ENCODE measurements around the gene SRPK3.
"Not testable (repeated sequence)": the region's sequence is repeated elsewhere in the genome, so short reads cannot be mapped to it uniquely, and the experiment has no call there.

The SRPK3 gene

DNA sequence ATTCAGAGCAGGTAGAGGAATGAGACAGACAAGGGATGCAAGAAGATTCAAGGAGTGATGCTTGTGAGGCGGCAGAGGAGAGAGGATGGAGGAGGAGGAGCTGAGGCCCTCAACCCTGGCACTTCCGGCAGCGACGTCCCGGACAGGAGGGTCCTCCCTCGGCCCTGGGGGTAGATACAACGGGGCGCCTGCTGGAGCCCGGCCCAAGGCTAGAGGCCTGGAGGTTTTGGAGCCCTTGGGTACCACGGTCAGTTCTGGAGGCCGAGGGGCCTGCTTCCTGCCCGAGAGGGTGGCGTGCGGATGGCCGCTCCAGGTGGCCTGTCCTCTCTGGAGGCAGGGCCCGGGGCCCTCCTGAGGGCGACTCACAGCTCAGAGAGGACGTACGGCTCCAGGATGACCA, 27.1 kb downstream of the SRPK3 start:
- no peak for DNase-seq (ENCODE audit: low spot score)

DNA sequence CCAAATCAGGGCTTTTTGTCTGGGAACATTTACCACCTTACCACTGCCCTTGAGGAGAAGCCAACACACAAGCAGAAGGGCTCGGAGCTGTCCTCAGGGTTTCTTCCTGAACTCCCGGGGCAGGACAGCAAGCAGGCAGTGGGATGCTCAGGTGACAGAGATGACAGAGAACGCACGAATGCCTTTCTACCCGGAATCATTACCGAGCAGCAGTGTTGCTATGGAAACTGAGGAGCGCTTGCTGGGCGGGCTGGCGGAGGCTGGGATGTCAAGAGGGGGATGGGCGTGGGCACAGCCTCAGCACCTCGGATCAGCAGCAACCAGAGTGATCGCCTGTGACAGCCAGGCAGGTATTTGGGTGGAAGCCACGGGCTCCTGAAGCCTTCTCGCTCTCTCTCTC, 31.4 kb downstream of the SRPK3 start:
- DNase-seq (ENCODE audit: low spot score): no peak

DNA sequence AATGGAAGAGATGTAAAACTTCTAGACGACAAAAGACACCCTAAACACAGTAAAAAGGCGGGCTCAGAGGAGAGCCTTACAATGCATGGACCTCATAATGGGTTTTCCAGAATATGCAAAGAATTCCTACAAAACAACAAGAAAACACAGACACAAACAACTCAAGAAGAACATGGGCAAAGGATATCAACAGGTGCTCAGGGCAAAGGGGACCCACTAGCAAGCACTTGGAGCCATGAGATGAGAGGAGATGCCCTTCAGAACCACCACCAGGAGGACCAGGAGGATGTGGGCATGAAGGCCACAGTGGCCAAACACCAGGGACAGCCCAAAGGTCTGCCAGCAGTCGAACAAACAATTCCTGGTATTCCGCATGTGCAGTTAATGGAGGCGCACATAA, 32.3 kb downstream of the SRPK3 start:
- DNase-seq (ENCODE audit: low spot score): no peak

DNA sequence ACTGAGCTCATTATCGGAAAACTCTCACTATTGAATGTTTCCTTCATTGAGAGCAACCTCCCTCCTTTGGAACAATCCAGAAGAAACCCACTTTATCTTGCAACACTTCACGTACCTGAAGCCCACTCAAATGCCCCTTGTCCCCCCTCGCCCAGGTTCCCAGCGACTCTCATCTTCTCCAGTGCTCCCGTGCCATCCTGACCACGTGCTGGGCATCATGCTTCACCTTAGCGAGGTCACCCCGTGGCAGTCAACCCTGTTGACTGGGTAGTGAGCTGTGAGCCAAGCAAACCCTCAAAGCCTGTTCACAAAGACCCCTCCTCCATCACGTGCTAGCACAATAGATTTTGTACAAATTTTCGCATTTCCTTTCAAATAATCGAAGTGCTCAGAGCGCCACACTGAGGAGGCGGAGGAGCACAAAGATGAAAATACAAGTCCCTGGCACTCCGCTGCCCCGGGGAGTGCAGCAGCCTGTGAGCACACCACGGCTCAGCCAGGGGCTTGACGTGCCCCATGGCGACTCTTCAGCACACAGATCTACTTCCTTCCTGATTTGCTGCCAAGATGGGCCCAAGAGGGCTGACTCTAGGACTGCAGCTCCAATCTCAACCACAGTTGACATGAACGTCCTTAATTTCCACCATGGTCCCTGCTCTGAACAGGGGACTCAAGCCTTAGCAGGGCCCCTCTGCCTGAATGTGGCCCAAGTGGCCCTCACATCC, 33.9 kb downstream of the SRPK3 start:
- no peak for DNase-seq (ENCODE audit: low spot score)

DNA sequence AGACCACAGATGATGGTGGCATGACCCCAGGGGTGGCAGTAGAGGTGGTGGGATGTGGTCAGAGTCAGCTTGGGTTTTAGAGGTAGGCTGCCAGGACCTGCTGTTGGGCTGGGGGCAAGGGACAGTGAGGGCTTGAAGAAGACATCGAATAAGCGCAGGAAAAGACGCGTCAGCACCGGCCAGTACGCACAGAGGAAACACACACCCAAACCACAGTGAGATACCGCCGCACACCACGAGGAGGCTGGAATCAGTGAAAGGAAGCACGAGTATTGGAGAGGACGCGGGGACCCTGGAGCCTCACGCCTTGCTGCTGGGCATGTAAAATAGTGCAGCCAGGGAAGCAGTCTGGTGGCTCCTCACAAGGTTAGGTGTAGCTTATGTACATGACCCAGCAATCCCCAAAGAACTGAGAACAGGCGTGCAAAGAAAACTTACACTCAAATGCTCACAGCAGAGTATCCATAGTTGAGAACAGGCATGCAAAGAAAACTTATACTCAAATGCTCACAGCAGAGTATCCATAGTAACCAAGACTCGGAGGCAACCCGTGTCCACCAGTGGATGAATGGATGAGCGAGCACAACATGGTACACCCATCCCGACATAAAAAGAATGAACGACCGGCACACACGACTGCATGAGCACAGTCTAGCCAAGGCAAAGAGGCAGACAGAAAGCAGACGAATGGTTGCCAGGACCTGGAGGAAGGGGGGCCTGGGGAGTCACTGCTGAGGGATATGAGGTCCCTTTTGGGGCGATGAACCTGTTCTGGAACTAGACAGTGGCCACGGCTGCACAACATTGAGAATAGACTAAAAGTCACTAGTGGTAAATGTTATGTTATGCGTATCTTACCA, 36.2 kb downstream of the SRPK3 start:
- no peak for DNase-seq (ENCODE audit: low spot score)

DNA sequence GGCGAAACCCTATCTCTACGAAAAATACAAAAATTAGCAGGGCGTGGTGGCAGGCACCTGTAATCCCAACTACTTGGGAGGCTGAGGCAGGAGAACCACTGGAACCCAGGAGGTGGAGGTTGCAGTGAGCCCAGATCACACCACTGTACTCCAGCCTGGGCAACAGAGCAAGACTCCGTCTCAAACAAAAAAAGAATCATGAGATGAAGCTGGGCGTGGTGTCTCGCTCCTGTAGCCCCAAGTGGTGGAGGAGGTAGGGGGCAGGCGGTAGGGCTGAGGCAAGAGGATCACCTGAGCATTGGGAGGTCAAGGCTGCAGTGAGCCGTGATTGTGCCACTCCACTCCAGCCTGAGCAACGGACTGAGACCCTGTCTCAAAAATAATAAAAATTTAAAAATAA, 37.2 kb downstream of the SRPK3 start:
- not testable (repeated sequence) for DNase-seq (ENCODE audit: low spot score)

DNA sequence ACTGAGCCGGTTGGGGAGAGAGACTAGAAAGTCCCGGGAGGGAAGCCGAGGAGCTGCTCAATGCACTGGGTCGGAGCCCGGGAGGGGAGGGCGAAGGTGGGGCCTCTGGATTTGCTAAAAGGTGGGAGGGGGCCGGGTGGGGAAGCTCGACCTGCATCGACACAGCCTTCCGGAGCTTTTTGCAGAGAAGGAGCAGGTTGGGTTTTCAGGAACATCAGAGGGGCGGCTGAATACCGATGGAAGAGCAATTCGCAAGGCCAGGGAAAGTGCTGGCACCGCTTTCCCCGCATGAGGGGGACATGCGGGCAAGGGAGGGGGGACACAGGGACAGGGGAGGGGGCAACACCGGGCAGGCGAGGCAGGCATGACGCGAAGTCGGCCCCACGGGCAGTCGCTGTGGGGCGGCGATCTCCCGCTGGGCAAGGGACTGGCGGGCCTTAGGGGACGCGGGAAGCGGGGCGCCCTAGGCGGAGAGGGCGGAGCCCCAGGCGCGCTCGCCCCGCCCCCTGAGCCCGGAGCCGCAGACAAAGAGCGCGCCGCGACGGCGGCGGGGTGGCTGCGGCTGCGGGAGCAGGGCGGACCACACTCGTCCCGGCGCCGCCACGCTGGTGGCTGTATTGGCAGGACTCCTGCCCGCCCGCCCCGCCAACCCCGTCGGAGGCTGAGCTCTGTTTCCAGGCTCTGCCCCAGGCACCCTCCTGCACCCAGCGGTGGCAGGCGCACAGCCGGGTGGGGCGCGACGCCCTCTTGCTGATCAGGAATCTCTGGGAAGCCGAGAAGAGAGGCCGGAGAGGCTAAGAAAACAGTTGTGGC, 37.9 kb downstream of the SRPK3 start:
- peak; percentile 56 for DNase-seq (ENCODE audit: low spot score)

DNA sequence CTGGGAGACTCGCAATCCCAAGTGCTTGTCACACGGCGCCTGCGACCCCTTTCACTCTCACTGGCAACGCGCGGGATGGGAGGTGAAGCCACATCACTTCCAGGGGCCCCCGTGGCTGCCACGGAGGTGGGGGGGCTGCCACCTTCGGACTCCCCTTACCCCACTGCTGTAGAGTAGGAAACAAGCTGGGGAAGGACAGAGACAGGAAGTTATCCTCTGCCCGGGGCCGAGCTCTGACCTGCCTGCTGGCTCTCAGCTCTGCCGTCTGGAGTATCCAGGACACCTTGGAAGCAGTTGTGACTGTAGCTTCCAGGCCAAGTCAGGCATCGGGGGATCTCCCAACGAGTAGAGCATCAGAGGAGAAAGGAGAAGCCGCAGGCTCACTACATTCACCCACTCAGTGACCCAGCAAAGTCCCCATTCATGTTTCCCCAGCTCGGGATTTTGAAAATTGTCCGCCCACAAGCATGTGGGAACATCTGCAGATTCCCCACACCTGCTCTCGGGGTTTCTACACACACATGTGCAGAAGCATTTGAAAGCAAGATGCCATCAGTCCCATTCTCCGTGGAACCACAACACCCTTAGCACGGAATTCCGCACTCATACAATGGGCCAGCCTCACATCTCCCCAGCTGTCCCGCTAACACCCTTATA, 38.7 kb downstream of the SRPK3 start:
- no peak for DNase-seq (ENCODE audit: low spot score)

DNA sequence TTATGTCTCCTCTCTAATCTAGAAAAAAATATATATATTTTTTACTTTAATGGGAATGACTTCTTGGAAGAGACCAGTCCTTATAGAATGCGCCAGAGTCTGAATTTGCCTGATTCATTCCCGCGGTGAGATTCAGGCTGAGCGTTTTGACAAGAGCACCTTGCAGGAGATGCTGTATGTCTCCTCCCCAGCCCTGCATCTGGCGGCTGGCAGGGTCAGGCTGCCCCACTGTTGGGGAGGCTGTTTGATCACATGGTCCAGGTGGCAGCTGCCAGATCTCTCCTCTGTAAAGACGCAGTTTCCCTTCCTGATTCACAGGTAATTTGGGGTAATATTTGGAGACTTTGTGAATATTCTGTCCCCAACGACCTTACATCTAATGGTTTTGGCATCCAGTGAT, 39.8 kb downstream of the SRPK3 start:
- no peak for DNase-seq (ENCODE audit: low spot score)

DNA sequence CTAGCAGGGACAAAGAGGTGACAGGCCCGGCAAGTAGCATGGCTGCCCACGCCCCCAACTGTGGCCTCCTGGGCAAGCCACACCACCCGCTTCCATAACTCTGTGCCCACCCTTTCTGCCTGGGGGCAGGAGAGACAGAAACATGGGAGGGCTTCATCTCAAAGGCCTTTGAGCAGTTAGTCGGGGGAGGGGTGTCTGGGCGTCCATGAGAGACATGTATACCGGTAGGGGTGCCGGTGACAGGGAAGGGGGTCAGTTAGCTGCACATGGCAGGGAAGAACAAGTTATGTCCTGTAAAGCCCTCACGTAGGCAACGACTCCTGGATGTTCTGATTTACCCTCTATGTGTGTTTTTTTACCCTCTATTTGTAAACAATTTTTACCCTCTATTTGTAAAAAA, 40.2 kb downstream of the SRPK3 start:
- no peak for DNase-seq (ENCODE audit: low spot score)

DNA sequence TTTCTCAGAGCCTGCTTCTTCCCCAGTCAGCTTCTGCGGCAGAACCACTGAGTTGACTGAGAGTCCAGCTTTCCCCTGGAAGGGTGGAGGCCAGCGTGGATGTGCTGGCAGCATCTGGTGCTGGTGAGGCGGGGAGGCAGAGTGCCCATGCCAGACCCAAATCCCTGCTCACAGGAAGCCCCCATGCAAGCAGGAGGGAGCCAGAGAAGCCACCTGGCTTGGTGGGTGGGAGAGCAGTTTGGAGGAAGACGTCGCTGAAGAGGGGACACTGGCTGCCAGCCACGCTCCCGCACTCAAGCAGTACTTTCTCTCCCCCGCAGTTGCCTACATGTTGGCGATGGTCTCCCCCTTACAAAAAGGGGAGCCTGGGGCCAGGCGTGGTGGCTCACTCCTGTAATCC, 43.5 kb downstream of the SRPK3 start:
- no peak for DNase-seq (ENCODE audit: low spot score)

DNA sequence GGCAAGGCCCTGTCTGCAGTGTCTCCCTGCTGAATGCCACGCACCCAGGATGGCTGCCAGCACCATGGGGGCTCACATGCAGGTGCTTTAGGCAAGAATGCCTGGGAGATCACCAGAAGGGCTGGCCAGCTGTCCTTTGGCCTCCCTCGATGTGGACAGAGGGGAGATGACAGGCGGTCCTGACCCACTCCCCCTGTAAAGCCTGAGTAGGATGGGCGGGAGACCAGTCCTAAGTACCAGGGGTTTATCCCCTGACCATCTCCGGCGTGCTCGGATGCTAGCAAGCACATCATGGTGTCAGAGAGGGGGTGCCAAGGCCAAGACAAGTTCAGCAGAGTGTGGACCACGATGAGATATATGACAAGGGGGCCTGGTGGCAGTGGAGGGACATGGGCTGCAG, 44.2 kb downstream of the SRPK3 start:
- DNase-seq (ENCODE audit: low spot score): no peak

DNA sequence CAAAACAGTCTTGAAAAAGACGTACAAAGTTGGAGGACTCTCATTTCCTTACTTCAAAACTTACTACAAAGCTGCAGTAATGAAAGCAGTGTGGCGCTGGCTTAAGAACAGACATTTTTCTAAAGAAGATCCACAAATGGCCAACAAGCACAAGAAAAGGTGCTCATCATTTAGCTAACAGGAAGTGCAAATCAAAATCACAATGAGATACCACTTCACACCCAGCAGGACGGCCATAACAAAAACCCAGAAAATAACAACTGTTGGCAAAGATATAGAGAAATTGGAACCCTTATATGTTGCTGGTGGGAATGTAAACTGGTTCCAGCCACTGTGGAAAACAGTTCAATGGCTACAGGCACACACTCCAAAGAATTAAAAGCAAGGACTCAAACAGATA, 46.2 kb downstream of the SRPK3 start:
- DNase-seq (ENCODE audit: low spot score): no peak

DNA sequence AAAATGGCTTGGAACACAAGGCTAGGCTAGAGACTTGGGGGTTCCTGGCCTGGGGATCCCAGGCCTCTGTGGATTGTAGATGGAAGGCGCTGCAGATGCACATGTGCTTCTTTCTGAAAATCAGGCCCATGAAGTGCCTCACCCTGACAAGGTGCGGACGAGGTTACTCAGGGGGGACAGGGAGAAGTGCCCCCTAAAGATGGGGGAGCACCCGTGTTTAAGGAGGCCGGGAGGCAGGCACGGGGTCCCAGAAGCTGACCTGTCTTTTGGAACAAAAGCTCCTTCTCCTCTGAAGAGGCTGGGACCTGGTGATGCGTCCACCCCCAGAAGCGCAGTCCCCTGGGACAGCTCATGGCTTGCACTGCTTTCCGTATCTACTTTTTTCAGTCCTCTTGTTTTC, 47.1 kb downstream of the SRPK3 start:
- no peak for DNase-seq (ENCODE audit: low spot score)

DNA sequence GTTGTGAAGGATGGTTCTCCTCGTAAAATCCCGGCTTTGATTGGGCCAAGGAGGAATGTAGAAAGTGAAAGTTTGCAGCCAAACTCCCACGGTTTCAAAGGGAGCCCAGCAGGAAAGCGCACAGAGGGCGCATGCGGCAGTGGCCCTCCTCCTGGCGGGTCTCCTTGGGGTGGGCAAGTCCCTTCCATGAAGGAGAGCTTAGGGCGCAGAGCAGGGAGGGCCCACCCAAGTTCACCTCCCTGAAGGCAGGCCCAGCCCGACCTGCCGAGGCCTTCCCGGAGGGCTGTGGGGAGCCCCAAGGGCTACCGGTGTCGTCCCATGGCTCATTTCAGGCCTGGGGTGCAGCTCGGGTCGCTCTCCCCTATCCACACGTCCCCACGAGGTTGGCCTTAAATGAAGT, 47.5 kb downstream of the SRPK3 start:
- DNase-seq (ENCODE audit: low spot score): no peak

DNA sequence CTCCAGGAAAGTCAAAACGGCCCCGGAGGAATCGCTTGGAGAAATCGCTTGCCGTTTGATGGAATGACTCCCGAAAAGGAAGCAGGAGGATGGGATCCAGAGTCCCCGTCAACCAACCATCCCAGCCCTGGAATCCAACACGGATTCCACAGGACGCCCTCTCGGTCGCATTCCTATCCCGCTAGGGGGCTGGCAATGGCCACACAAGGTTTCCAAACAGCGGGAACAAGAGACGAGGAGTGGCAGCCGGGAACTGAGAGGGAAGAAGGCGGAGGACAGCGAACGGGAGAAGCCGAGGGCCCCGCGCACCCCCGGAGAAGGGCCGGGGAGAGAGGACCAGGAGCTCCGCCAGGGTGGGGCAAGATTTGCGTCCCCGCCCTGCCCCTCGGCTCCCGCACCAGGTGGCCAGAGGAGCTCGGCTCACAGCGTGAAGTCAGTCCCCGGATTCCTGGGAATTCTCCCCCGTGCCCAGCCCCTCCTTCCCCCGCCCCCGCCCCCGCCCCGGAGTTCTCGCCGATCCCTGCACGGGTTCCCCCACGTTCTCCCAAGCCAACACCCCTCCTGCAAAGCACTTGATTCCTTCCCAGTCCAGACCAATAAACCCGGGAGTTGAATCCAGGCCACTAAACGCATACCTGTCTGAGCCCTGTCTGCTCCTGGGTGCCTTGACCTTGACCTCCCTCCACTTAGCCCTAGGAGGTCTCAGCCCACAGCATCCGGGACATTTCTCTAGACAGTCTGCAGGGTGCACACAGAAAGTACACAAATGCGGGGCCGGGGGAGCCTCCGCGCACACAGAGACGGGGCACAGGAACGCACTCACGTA, 48.1 kb downstream of the SRPK3 start:
- DNase-seq (ENCODE audit: low spot score): no peak

DNA sequence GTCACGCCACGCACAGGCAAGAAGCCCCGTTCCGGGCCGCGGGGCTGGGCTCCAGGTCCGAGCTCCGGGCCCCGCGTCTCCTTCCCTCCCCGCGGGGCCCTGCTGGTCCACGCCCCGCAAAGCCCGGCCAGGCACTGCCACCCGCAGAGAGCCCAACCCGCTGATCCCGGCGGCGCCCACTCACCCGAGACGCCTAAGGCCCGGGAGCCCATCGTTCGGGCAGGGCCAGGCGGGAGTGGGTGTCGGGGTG, 48.6 kb downstream of the SRPK3 start:
- no peak for DNase-seq (ENCODE audit: low spot score)

DNA sequence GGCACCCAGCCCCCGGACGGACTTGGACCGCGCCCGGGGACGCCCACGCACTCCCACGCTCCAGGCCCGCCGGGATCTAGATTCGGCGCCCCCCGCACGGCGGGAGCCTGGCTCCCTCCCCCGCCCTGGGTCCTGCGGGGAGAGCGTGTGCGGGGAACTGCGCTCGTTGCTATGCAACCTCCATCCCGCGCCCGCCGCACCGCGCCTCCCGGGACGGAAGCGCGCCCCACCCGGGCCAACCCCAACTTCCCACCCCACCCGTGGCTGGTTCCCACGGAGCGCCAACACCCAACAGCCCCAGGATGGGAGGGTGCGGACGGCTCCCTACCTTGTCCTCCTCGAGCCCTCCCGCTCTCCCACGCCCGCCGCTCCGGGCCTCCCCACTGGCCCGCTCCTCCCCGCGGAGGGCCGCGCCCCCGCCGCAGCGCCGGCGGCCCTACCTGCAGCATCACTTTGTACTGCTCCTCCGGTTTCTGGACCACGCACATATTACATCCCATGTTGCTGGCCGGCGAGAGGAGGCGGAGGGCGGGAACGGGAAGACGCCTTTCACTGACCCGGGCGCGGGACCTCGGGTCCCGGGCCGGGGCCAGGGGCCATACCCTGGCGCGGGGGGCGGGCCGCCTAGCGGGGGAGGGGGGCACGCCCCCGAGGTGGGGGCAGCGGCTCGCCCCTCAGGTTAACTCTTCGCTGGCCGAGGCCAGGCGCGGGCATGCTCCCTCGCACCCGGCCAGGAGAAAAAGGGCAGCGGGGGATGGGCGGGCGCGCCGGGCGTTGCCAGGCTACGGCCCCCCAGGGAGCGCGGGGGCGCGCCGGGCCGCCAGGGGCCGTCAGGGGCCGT, 49.2 kb downstream of the SRPK3 start, which contains the start of gene PDZD4:
Gene PDZD4, minus strand, starts transcription at position 746 of the 841 bp plus-strand sequence. Its CDS starts 246 bp downstream, at position 500.
- no peak for DNase-seq (ENCODE audit: low spot score)

DNA sequence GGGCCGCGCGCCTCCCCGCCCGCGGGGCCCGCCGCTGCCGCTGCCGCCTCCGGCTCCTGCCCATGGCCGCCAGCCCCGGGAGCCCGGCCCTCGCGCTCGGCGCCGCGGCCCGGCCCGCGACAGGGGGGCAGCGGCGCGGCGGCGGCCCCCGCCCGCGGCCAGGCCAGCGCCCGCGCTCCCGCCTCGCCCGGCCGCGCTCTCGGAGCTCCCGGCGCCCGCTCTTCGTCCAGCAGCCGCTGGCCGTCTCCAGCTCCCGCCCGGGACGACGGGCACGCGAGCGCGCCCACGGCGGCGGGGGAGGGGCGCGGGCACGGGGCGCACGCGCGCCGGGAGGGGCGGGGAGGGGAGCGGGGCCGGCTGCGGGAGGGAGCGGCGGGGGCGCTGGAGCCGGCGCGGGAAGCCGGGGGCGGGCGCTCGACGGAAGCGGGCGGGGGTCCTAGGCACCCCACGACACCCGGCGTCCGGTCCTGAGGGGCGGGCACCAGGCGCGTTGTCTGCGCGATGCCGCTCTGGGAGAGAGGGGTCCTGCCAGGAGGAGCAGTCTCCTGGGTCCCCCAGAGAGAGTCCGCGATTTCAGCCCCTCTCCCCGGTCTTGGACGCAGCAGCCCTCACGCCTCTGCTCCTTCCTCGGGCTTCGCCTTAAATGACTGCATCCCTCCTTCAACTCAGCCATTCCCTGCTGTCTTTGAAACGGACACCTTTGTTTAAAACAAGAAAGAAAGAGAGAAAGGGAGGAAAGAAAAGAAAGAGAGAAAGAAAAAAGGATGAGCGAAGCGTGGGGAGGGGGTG, 50.0 kb downstream of the SRPK3 start:
- no peak for DNase-seq (ENCODE audit: low spot score)

Data from AG08395 (cell line).